ENCODE data around the gene CX3CR1.

The CX3CR1 gene

DNA sequence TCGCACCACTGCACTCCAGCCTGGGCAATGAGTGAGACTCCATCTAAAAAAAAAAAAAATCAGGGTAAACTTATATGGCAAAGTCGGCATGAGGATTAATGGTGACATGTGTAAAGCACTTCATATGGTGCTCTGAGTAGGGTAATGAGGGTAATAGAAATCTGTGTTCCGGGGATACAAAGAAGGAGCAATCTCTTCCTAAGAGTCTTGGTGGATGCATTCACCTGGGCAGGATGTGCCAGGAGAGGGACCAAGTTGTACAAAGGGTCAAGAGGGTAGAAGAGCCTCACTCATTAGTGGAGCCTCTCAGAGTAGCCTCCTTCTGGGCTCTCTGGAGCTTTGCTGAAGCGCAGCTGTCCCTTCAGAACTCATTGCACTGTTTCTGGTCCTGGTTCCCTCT lies 9.3 kb upstream of the CX3CR1 start:
- Mint-ChIP-seq H3K27me3 (ENCODE audit: low read depth) (no peaks in the 10 kb centered on the region), H3K27ac (no peak overlapping the region), H3K9me3 (no peaks in the 10 kb centered on the region), H3K4me3 (no peak overlapping the region), H3K36me3 (ENCODE audit: low read depth) (no peaks in the 10 kb centered on the region), H3K4me1 (peaks cover 14% of the 10 kb centered on the region)
- TF ChIP-seq CTCF (IDR thresholded peaks at IDR 0.05; ENCODE audit: unreplicated experiment in 3 of 3), result no peak

DNA sequence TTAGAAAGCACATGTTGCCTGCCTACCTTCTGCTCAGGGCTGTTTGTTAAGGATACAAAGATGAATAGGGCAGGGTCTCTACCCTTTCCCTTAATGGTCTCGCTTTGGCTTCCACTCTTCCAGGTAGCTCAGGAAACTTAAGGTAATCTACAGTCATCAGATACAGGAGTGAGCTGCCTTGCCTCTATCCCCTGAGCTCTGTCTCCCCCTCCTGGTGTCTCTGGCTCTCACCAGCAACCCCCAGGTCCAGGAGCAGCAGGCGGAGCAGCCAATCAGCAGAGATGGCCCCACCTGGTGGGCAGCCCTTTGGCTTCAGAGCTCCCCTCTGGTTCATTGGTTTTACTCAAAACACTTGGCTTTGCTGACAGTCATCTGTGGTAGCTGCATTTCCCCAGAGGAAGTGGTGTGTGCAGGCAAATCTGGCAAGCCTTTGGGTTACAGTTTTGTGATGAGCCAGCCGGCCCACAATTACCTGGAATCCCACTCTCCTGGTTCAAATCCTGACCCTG lies 8.5 kb upstream of the CX3CR1 start:
- Mint-ChIP-seq H3K27me3 (ENCODE audit: low read depth) (no peaks in the 10 kb centered on the region), H3K36me3 (ENCODE audit: low read depth) (no peaks in the 10 kb centered on the region), H3K9me3 (no peaks in the 10 kb centered on the region)

DNA sequence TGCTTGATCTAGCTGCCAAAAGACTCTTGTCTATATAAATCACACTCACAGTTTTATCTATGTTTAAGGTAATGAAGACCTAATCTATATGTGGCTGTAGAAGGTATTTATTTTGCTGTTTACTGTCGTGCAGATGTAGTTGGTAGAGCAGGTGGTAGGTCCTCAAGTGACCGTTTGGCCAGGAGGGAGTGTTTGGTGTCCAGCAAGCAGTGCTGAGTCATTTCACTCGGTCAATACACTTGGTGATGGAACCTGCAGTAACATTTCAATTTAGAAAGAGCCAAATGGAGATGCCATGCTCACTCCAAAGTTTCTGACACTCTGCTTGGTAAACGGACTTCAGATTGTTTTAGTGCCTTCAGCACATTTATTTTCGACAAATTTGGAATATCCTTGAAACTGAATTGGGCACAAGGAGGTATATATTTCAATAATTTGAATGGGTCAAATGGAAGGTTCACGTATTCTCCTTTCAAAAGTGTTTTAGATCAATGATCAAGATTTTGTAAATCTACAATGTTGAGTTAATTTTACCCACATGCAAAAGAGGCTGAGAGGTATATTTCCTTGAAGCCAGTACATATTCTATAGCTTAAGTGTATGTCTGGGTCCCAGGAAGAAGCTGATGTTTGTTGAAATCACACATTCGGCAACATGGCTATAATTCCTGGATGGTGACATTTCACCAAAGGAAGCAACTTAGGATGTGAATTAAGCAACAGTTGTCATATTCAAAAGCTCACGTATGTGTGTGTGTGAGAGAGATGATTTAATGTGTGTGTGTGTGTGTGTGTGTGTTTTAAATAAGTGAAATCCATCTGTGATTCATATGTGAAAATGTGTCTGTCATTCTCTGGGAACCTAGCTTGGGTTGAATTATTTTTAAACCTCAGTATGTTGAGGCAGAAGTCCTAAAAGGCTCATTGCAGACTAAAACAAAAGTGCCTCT lies 7.7 kb upstream of the CX3CR1 start:
- Mint-ChIP-seq H3K27me3 (ENCODE audit: low read depth) (no peaks in the 10 kb centered on the region), H3K9me3 (no peaks in the 10 kb centered on the region), H3K27ac (peak overlapping the region in 1 of 3 experiments; percentile 4)

More for the DNA sequence above, 8.5 kb upstream of the CX3CR1 start:
- Mint-ChIP-seq H3K4me1 (peaks cover 14% of the 10 kb centered on the region), H3K27ac (peak overlapping the region in 1 of 3 experiments; percentile 4), H3K4me3 (no peak overlapping the region)
- TF ChIP-seq CTCF (IDR thresholded peaks at IDR 0.05; ENCODE audit: unreplicated experiment in 3 of 3), result peak; percentile 84 to 96 (median 92)

DNA sequence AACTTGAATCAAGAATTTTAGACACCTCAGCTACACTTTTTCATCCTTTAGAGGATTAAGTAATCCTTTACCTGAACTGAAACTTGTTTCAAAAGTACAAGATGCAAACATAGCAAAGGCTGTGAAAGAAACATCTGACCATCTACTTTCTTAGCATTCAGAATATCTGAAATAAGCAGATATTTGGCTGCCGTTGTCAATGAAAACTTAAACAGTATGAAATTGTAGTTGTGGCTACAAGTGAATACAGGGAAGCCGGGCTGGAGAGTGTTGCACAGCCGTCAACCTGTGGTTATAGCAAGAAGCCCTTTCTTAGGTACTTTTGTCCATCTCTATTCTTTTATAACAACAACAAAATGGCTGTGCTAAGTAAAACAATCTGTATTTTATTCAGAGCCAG lies 6.9 kb upstream of the CX3CR1 start:
- no peak for TF ChIP-seq CTCF (IDR thresholded peaks at IDR 0.05; ENCODE audit: unreplicated experiment in 3 of 3)
- Mint-ChIP-seq H3K27me3 (ENCODE audit: low read depth) (no peaks in the 10 kb centered on the region), H3K4me1 (peaks cover 23% of the 10 kb centered on the region), H3K9me3 (no peaks in the 10 kb centered on the region), H3K4me3 (no peak overlapping the region), H3K27ac (no peak overlapping the region), H3K36me3 (ENCODE audit: low read depth) (no peaks in the 10 kb centered on the region)

More for the DNA sequence above, 7.7 kb upstream of the CX3CR1 start:
- Mint-ChIP-seq H3K4me3 (no peak overlapping the region), H3K4me1 (peaks cover 15% of the 10 kb centered on the region), H3K36me3 (ENCODE audit: low read depth) (no peaks in the 10 kb centered on the region)
- no peak for TF ChIP-seq CTCF (IDR thresholded peaks at IDR 0.05; ENCODE audit: unreplicated experiment in 3 of 3)

DNA sequence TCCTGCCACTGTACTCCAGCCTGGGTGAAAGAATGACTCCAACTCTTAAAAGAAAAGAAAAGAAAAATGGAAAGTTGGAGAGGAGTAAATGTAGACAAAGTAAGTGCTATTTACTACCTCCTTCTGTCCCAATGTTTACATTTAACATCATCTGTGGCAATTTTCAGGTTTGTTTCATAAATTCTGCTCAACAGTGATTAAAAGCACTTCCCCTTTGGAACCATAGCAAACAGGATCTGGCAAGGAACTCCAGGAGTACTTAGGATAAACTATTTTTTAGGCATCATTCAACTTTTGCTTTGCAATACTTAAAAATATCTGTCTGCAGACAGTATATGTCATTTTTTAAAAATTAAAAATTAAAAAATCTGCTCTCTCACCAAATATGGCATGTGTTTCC lies 5.5 kb upstream of the CX3CR1 start:
- no peak overlapping the region for H3K27ac Mint-ChIP-seq
- H3K4me3 Mint-ChIP-seq, result no peak overlapping the region
- no peaks in the 10 kb centered on the region for H3K9me3 Mint-ChIP-seq
- no peaks in the 10 kb centered on the region for H3K36me3 Mint-ChIP-seq (ENCODE audit: low read depth)
- TF ChIP-seq CTCF (IDR thresholded peaks at IDR 0.05; ENCODE audit: unreplicated experiment in 3 of 3), result no peak
- H3K4me1 Mint-ChIP-seq, result peaks cover 29% of the 10 kb centered on the region
- H3K27me3 Mint-ChIP-seq (ENCODE audit: low read depth), result no peaks in the 10 kb centered on the region
